Esophagus muscularis mucosa (tissue), 4 donors: ENCODE data around the gene GPBP1.

ENCODE experiments used
- EP300 ChIP-seq: sonication (generic); formaldehyde crosslinking; IDR thresholded peaks from one replicate; pipeline ENCODE4 v1.6.1; 2017; ENCODE audit warnings: antibody characterized with exemption
- POLR2A ChIP-seq: fragments of 450-650 bp; IDR thresholded peaks from one replicate; pipeline ENCODE4 v1.6.1; 2017; ENCODE audit warnings: antibody characterized with exemption, moderate library complexity, mild to moderate bottlenecking, low read depth
- POLR2AphosphoS5 ChIP-seq, 2 donors: sonication (generic); formaldehyde crosslinking; IDR thresholded peaks; one replicate each; pipeline ENCODE4 v1.6.1; 2017; ENCODE audit warnings: antibody characterized with exemption in 2 of 2
- TF ChIP-seq, protein P1 (sequence below), 3 experiments: fragments of 200-600 bp in 2 of 3; fragments of 450-650 bp in 1 of 3; sonication (generic) in 2 of 3; IDR thresholded peaks; one replicate each; pipeline ENCODE4 v1.5.1; 2017 to 2019; ENCODE audit warnings: antibody characterized with exemption in 3 of 3, mild to moderate bottlenecking in 2 of 3, moderate library complexity in 1 of 3

DNA sequence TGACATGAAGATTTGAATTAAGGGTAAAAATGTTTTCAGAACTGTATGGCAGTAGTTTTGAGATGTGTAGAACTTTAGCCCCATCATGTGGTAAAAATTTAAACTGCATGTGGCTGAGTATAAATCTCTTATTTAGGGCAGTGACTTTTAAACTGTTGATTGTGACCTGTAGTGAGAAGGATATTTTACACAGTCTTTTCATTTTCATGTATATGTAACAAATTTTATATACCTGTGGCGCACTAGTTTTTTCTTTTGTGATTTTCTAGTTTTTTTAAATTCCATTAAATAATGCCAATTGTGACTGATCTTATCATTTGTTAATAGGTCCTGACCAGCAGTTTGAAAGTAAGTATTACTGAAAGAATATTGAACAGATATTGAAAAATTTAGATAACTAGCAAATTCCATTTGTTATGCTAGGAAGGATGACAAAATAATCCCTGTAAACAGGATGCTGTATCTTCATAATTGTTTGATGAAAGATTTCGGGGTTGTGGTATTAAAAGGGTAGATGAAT, 47.2 kb downstream of the GPBP1 start:
- TF ChIP-seq, protein P1, sequence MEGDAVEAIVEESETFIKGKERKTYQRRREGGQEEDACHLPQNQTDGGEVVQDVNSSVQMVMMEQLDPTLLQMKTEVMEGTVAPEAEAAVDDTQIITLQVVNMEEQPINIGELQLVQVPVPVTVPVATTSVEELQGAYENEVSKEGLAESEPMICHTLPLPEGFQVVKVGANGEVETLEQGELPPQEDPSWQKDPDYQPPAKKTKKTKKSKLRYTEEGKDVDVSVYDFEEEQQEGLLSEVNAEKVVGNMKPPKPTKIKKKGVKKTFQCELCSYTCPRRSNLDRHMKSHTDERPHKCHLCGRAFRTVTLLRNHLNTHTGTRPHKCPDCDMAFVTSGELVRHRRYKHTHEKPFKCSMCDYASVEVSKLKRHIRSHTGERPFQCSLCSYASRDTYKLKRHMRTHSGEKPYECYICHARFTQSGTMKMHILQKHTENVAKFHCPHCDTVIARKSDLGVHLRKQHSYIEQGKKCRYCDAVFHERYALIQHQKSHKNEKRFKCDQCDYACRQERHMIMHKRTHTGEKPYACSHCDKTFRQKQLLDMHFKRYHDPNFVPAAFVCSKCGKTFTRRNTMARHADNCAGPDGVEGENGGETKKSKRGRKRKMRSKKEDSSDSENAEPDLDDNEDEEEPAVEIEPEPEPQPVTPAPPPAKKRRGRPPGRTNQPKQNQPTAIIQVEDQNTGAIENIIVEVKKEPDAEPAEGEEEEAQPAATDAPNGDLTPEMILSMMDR (IDR thresholded peaks at IDR 0.05), result peak; percentile 89 to 95 (median 92)
- TF ChIP-seq POLR2A (no peak), POLR2AphosphoS5 (IDR thresholded peaks at IDR 0.05) (no peak), EP300 (no peak)
